Activated CD4-positive, alpha-beta T cell treated with anti-CD3 and anti-CD28 coated beads for 48 hours (primary cell): ENCODE data around the gene PRXL2B.
A peak's percentile ranks its signal among the peaks of the same experiment; 100 is the strongest.
"Not testable (repeated sequence)": the region's sequence is repeated elsewhere in the genome, so short reads cannot be mapped to it uniquely, and the experiment has no call there.

Source experiments
- DNase-seq: peaks from one replicate; pipeline ENCODE4 v3.0.0-alpha.2; 2020

The PRXL2B gene

DNA sequence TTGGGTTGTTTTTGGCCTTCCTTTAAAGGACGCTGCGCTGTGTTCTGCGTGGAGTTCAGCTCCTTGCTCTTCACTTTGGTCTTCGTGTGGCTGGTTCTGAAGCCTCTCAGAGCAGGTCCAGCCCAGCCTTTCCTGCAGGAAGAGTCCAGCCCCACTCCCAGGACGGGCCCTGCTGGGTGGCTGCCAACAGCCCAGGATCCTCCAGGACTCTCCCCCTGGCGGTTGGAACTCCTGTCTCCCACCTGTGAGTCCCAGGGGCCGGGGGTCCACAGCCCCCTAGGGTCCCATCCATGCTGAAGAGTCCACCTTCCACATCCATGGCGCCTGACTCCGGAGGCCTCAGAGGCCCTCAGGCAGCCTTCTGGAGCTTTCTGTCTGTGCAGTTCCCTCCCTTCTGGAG lies 35.0 kb upstream of the PRXL2B start:
- DNase-seq, result not testable (repeated sequence)

DNA sequence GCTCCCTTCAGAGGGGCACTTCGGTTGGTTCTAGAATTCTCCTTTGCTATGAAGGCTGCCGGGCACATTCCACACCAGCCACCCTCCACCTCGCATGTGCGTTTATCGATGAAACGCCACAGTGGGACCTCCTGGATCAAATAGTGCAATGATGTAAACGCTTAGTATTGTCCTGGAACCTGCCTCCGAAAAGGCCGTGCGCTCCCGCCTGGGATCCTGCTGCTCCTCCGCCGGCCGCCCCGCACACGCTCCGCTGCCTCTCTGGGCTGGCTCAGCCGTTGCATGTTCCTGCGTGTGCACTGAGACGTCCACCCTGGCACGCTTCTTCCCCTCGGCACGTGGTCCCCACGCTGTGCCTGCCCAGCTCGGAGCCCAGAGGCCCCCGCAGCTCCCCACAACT lies 34.4 kb upstream of the PRXL2B start:
- no peak for DNase-seq

DNA sequence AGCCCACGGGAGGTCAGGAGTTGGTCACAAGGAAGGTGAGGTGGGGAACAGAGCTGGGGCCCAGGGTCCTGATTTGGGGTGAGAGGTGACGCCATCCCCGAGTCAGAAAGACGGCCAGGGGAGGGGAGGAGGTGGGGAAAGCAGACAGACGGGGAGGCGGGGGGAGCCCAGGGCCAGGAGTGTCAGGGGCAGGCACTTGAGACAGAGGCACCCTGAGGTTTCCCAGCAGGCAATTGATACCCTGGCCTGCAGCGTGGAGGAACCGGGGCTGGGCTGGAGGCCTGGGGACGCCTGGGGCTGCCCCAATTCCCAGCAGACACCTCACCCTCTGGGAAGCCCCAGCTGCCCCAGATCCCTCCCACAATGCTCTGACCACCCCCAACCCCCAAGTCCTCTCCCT lies 33.5 kb upstream of the PRXL2B start:
- DNase-seq, result not testable (repeated sequence)

DNA sequence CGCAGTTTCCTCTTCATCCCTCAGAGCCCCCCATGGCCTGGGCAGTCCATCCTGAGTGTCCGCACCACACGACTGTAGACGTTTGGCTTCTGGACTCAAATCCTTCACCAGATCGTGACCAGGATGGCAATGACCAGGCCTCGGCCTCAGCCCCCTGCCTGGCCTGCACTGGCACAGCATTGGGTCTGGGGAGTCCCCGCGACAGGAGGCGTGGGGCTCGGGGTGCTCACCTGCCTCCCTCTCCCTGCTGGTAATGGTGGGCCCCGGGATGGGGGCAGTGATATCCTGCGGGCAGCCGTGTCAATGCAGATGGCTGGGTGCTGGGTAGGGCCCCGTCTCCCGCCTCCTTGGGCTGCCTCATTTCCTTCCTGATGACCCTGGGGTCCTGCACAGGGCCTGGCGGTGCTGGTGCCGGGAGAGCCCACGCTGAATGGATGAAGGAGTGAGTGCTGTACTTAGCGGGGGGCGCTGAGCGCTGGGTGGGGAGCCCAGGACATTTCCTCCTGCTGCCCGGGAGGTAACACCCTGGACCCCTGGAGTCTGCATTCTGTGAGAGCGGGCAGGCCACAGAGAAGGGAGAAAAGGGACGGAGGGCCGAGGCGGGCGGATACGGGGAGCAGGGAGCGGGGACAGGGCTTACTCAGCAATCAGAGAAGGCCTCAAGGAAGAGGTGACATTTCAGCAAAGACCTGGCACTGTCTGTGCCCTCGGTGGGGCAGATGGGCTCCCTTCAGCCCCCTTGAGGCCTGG lies 32.5 kb upstream of the PRXL2B start:
- DNase-seq, result no peak

DNA sequence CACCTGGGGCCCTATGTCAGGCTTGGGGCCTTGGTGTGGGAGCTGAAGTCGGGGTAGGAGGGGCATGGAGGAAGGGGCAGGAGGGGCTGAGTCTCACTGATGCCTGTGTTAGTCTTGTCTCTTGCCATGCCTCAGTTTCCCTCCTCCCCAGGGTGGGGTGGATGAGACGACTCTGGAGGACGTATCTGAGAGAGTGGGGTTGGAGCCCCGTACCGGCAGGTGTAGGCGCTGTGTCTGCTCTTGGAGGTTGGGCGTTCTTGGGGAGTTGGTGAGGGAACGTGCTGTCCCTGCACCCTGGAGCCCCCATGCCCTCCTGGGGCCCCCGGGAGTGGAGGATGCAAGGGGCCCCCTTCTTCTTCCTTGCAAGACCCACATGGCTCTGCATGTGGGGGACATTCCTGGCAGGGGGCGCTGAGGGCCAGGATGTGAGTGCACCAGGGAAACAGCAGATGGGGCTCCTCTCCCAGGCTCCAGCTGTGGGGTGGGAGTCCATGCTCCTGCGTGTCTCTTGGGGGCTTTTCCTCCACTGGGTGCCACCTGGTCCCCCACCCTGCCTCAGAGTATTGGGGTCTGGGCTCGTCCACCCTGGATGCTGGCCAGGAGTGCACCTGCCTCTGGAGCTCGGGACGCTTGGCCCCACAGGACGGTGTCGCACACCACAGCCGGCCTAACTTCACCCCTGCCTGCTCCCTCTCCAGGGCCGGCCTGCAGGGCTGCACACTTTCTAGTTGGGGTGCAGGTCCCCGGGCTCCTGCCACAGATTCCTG lies 31.8 kb upstream of the PRXL2B start:
- peak; percentile 61 for DNase-seq

DNA sequence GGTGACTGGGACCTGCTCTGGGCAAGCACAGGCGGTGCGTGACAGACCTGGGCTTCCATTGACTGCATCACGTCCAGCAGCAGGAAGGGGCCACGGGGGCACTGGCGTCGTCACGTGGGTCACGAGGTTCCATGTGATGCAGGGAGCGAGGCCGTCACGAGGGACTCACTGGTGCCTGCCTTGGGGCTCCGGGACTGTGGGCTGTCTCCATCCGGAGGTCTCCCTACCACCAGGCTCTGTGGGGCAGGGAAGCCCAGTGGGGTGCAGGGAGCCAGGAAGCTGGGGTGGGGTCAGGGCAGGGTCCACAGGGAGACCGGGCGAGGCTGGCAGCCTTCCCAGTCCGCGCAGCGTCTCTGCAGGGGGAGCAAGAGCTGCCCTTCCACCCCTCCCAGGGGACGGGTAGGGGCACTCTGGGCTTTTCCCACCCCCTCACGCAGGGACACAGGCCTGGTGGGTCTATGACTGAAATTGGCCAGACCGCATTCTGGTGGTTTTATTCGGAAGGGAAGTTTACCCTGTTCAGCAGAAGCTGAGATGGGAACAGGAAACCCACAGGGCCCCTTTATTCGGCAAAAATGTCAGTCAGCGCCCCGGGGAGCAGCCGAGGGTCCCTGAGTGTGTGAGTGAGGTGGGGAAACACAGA lies 30.8 kb upstream of the PRXL2B start:
- peak; percentile 89 for DNase-seq

DNA sequence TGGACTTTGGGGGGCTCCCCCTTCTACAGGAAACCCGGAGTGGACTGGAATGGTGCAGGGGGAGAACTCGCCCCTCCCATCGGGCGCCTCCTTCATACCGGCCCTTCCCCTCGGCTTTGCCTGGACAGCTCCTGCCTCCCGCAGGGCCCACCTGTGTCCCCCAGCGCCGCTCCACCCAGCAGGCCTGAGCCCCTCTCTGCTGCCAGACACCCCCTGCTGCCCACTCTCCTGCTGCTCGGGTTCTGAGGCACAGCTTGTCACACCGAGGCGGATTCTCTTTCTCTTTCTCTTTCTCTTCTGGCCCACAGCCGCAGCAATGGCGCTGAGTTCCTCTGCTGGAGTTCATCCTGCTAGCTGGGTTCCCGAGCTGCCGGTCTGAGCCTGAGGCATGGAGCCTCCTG lies 30.3 kb upstream of the PRXL2B start, which contains the start of gene TNFRSF14:
Gene TNFRSF14, plus strand, starts transcription at position 95 of the 401 bp plus-strand sequence. Its CDS starts 294 bp downstream, at position 389.
- DNase-seq, result peak; percentile 79

DNA sequence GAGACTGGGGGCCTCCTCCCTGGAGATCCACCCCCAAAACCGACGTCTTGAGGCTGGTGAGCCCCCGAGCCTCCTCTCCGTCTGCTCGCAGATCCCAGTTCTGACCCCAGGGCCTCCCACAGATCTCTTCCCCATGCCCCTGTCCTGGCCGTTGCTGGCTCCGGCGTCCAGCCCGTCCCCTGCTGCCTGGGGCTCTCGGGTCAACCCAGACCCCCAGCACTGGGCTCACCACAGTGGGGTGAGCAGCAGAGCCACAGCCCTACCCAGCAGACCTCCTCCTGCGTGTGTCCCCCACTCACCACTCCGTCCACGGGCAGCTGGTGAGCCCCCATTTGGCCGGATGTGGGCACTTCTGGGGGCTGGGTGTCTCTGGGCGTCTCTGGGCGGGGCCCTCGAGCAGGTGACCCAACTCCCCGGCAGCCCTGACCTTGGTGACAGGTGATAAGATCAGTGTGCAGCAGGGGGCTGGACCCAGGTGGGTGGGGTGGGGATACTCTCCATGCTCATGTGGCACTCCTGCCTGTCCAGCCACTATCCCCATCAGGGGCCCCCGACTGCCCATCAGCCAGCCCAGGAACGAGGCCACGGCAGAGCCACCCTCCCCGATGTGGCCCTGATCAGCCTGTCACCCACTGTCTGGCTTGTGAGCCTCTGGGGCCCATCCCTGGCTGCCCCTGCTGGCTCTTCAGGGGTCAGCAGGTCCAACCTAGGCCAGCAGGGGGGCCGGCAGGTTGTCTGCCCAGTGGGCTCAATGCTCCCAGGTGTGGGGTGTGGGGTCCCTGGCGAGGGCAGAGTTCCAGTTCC lies 29.7 kb upstream of the PRXL2B start:
- peak; percentile 49 for DNase-seq

DNA sequence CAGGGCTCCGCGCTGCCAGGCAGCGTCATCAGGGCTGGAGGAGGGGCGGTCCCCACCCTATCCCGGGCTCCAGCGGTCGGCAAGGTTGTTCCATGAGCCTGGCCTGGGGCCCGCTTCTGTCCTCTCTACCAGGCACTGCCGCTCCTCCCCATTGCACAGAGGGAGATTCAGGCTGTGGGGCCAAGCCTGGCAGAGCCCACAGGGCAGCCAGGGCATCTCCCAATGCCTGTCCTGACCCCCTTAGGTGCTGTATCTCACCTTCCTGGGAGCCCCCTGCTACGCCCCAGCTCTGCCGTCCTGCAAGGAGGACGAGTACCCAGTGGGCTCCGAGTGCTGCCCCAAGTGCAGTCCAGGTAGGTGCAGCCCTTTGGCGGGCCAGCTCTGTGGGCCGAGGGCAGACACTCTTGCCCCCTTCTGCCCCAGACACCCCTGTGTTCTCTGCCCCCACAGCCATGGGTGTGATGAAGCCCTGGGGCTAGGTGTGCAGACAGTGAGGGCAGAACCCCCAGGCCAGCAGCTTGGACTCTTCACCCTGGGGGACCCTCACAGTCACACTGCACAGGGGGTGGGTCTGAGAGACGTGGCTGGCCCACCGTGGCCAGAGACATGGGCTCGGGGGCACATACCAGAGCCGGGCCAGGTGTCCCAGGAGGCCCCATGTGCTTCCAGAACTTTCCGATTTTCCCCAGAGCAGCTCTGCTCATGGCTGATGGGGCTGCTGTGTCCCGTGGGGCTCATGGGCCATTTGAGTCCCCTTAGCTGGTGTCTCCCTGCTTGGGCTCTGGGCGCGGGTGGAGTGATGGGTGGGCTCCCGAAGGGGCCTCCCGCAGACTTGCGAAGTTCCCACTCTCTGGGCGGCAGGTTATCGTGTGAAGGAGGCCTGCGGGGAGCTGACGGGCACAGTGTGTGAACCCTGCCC lies 28.8 kb upstream of the PRXL2B start:
- no peak for DNase-seq

DNA sequence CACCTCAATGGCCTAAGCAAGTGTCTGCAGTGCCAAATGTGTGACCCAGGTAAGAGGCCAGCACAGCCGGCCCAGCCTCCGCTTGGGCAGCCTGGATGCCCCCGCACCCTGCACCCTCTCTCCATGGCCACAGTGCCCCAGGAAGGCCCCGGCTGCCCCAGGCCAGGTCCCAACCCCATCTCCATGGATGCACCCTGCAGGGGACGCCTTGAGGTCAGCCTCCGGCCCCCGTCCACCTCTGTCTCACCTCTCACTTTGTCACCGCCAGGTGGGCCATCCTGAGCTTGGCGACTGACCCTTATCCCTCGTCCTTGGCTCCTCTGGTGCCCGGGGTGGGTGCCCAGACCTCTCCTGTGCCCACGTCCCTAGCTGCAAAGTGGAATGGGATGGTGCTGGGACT lies 28.2 kb upstream of the PRXL2B start:
- DNase-seq, result no peak

DNA sequence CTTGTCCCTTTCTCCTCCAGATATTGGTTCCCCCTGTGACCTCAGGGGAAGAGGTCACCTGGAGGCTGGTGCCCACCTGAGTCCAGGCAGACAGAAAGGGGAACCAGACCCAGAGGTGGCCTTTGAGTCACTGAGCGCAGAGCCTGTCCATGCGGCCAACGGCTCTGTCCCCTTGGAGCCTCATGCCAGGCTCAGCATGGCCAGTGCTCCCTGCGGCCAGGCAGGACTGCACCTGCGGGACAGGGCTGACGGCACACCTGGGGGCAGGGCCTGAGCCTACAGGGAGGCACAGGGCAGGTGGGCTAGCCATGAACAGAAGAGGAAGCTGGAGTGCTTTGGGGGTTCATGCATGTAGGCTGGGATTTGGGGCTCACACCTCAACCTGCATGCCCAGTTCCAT lies 27.7 kb upstream of the PRXL2B start:
- DNase-seq, result no peak

DNA sequence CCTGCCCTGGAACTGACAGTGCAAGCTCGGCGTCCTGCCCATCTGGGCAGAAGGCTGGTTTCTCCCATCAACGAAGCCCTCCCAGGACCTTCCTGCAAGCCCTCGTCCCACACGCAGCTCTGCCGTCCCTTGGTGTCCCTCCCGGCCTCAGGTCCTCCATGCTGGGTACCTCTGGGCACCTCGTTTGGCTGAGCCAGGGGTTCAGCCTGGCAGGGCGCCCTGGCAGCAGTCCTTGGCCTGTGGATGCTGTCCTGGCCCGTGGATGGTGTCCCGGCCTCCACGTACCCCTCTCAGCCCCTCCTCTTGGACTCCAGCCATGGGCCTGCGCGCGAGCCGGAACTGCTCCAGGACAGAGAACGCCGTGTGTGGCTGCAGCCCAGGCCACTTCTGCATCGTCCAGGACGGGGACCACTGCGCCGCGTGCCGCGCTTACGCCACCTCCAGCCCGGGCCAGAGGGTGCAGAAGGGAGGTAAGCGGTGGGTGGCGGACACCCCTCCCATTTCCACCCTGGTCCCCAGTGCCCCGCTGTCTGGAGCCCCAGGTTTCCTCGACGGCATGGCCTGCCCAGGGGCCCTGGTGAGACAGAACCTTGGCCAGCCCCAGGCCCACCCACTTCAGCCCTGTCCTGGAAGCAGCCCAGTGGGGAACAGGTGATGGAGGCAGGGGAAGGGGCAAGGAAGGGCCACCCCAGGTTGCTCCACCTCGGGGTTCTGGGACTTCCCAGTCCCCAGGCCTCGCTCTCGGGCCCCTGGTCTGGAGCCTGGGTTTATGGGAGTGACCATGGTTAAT lies 26.9 kb upstream of the PRXL2B start:
- DNase-seq, result no peak

DNA sequence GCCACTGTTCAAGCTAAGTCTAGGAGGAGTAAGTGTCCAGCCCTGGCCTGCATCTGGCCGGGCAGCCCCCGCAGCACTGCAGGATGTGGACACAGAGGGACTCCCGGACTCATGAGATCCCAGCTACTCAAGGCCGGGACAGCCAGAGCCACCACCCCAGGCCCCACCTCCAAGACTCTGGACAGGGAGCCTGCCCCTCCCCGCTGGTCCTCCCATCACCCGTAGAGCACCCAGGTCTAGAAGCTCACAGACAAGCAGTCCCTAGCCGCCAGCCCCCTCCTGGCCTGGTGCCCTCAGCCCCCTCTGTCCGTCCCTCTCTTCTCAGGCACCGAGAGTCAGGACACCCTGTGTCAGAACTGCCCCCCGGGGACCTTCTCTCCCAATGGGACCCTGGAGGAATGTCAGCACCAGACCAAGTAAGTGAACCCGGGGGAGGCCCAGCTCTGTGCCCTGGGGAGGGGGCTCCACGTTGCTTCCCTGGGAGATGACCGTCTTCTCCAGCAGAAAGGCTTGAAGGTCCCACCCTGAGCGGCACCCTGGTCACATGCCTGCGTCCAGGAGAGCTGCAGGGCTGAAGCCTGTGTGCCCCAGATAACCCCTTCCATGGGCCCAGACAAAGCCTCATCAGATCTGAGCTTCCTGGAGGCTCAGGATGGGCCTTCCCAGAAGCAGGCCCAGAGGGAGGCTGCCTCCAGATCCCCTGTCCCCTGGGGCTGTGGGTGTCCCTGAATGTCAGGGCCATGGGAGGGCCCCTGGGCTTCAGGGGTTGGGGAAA lies 26.1 kb upstream of the PRXL2B start:
- DNase-seq, result no peak

DNA sequence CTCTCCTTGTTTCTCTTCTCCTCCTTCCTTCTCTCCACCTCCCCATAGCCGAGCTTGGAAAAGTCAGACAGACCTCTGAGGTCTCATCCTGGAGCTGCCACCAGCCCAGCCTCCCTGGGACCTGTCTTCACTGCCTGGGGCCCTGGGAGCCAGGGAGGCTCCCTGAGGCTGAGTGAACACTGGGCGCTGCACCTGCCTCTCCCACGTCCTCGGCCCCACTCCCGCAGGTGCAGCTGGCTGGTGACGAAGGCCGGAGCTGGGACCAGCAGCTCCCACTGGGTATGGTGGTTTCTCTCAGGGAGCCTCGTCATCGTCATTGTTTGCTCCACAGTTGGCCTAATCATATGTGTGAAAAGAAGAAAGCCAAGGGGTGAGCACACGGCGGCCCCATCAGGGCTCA lies 25.1 kb upstream of the PRXL2B start:
- no peak for DNase-seq

DNA sequence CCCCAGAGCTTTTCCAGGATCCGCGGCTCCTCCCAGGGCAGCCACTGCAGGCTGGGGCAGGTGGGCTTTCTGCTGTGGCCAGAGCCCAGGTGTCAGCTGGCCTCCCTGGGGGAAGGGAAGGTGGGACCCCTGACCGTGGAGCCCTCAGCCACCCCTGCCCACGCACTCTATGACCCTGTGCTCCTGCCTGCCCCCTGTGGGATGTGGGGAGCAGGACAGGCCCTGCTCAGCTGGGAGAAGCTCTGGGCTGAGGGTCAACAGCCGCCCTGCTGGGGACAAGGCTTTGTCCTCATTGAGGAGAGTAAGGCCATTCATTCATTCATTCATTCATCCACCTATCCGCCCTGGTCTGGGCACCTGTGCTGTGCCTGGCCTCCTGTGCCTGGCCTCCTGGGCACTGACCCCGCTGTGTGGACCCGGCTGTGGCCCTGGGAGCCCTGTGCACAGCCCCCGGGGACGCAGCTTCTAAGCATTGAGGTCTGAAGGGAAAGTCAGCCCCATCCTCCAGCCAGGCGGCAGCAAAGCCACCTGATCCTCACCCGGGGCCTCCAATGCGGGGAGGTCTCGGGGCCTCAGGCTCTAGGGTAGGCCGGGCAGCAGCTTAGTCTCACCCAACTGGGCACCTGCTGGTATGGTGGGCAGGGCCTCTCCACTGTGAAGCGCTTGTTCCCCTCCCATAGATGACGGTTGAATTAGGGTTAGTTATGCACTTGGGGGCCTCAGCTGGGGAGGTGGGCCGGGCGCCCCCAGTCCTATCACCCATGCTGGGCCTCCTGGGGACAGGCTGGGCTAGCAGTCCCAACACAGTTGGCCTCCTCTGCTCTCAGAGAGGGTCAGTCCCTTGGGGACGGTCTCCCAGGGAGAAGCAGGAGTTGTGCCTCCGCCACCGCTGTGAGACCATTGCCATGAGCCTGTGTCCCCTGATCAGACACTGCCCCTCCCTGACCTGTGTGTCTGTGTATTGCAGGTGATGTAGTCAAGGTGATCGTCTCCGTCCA lies 24.4 kb upstream of the PRXL2B start:
- no peak for DNase-seq

DNA sequence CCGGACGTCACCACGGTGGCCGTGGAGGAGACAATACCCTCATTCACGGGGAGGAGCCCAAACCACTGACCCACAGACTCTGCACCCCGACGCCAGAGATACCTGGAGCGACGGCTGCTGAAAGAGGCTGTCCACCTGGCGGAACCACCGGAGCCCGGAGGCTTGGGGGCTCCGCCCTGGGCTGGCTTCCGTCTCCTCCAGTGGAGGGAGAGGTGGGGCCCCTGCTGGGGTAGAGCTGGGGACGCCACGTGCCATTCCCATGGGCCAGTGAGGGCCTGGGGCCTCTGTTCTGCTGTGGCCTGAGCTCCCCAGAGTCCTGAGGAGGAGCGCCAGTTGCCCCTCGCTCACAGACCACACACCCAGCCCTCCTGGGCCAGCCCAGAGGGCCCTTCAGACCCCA lies 23.4 kb upstream of the PRXL2B start:
- no peak for DNase-seq

DNA sequence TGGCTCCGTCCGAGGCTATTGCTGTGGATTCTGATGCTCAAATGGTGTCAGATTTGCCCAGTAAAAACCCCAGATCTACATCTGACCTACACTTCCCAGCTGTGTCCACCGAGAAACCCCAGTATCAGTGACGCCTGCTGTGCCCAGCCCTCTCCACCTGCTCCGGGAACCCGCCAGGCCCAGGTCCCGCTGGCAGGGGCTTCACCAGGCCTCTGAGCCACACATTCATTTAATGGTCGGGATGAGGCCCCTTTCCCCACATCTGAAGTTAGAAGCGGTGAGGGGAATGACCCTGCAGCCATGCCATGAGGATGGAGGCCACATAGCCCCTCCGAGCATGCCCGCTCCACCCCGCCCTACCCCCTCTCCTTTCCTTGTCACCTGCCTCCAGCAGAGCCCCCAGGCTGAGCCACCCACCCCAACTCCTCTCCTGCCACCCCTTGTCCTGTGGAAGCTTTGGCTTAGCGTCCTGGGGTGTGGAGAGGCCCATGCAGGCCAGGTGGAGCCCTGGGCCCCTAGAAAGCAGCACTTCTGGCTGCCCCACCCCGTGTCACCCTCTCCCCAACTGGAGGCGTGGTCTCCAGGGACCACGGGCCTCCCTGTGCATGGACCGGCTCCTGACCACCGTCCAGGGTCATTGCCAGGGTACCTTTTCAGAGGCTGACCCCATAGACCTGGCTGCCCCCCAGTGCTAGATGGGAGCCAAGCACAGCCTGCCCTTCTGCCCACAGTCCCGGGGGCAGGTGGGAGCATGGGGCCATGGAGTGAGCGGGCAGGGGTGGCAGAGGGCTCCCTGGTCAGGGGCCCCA lies 22.4 kb upstream of the PRXL2B start:
- DNase-seq, result no peak

DNA sequence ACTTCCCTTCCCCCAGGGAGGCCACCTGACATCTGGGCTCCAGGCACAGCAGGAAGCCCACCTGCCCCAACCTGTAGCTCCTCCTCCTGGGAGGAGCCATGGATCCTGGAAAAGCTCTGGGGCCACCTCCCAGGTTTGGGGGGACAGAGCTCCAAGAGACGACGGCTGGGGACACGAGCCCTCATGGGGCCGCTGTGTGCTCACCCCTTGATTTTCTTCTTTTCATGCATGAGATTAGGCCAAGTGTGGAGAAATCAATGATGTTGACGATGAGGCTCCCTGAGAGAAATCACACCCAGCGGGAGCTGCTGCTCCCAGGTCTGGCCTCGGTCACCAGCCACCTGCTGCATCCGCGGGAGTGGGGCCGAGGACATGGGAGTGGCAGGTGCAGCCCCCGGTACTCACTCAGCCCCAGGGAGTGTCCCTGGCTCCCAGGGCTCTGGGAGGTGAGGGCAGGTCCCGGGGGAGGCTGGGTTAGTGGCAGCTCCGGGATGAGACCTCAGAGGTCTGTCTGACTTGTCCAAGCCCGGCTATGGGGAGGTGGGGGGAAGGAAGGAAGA lies 21.7 kb upstream of the PRXL2B start:
- no peak for DNase-seq
